ENCODE results near the gene MAPK14. TPM values are rescaled to one million over a fixed set of nuclear protein-coding genes. Genes with fewer than 3 reads are reported as not detected.

The MAPK14 gene
- total and polyA plus RNA-seq, 2 experiments from 2014 or later: 41.6 to 96.2 TPM

GRCh38 chr6:36068586-36068985, 41.0 kb downstream of the MAPK14 start:
- H3K27ac ChIP-seq: no peak overlapping the region
- no peak overlapping the region for H3K4me3 ChIP-seq
- DNase-seq (ENCODE audit: low read depth in 1 of 2, low spot score in 1 of 2): no peak
- H3K36me3 ChIP-seq: no peaks in the 10 kb centered on the region
- H3K27me3 ChIP-seq: no peaks in the 10 kb centered on the region
- TF ChIP-seq CTCF (IDR thresholded peaks at IDR 0.05; ENCODE audit: low read depth, low read length): no peak
- peaks cover 48% of the 10 kb centered on the region for H3K4me1 ChIP-seq (ENCODE audit: low read depth)
- H3K9me3 ChIP-seq (ENCODE audit: low read depth): no peaks in the 10 kb centered on the region

- Histone ChIP-seq H3K4me3 (no peak overlapping the region), H3K4me1 (ENCODE audit: low read depth) (peaks cover 44% of the 10 kb centered on the region), H3K27me3 (no peaks in the 10 kb centered on the region), H3K9me3 (ENCODE audit: low read depth) (no peaks in the 10 kb centered on the region), H3K27ac (no peak overlapping the region), H3K36me3 (no peaks in the 10 kb centered on the region)
- DNase-seq (ENCODE audit: low read depth in 1 of 2, low spot score in 1 of 2): peak in 1 of 2 donors; percentile 12
- no peak for TF ChIP-seq CTCF (IDR thresholded peaks at IDR 0.05; ENCODE audit: low read depth, low read length)
Measured at GRCh38 chr6:36069573-36069972, 42.0 kb downstream of the MAPK14 start.

- Histone ChIP-seq H3K36me3 (no peaks in the 10 kb centered on the region), H3K27me3 (no peaks in the 10 kb centered on the region), H3K9me3 (ENCODE audit: low read depth) (no peaks in the 10 kb centered on the region), H3K27ac (no peak overlapping the region), H3K4me1 (ENCODE audit: low read depth) (peaks cover 37% of the 10 kb centered on the region), H3K4me3 (no peak overlapping the region)
- no peak for TF ChIP-seq CTCF (IDR thresholded peaks at IDR 0.05; ENCODE audit: low read depth, low read length)
- DNase-seq (ENCODE audit: low read depth in 1 of 2, low spot score in 1 of 2): no peak
Measured at GRCh38 chr6:36070252-36070651, 42.6 kb downstream of the MAPK14 start.

GRCh38 chr6:36071281-36071680, 43.7 kb downstream of the MAPK14 start:
- peaks cover 6% of the 10 kb centered on the region for H3K36me3 ChIP-seq
- no peak overlapping the region for H3K27ac ChIP-seq
- no peak for TF ChIP-seq CTCF (IDR thresholded peaks at IDR 0.05; ENCODE audit: low read depth, low read length)
- H3K27me3 ChIP-seq: no peaks in the 10 kb centered on the region
- DNase-seq (ENCODE audit: low read depth in 1 of 2, low spot score in 1 of 2): no peak
- no peaks in the 10 kb centered on the region for H3K9me3 ChIP-seq (ENCODE audit: low read depth)
- peaks cover 27% of the 10 kb centered on the region for H3K4me1 ChIP-seq (ENCODE audit: low read depth)
- H3K4me3 ChIP-seq: no peak overlapping the region

- H3K27ac ChIP-seq: no peak overlapping the region
- no peak for DNase-seq (ENCODE audit: low read depth in 1 of 2, low spot score in 1 of 2)
- H3K4me1 ChIP-seq (ENCODE audit: low read depth): peaks cover 22% of the 10 kb centered on the region
- peaks cover 11% of the 10 kb centered on the region for H3K36me3 ChIP-seq
- H3K4me3 ChIP-seq: no peak overlapping the region
- H3K27me3 ChIP-seq: no peaks in the 10 kb centered on the region
- TF ChIP-seq CTCF (IDR thresholded peaks at IDR 0.05; ENCODE audit: low read depth, low read length): no peak
- H3K9me3 ChIP-seq (ENCODE audit: low read depth): no peaks in the 10 kb centered on the region
Measured at GRCh38 chr6:36071714-36072113, 44.1 kb downstream of the MAPK14 start.

GRCh38 chr6:36072681-36073080, 45.1 kb downstream of the MAPK14 start:
- DNase-seq (ENCODE audit: low read depth in 1 of 2, low spot score in 1 of 2): no peak
- H3K27ac ChIP-seq: no peak overlapping the region
- no peaks in the 10 kb centered on the region for H3K9me3 ChIP-seq (ENCODE audit: low read depth)
- H3K4me3 ChIP-seq: no peak overlapping the region
- peaks cover 13% of the 10 kb centered on the region for H3K4me1 ChIP-seq (ENCODE audit: low read depth)
- TF ChIP-seq CTCF (IDR thresholded peaks at IDR 0.05; ENCODE audit: low read depth, low read length): no peak
- no peaks in the 10 kb centered on the region for H3K27me3 ChIP-seq
- peaks cover 13% of the 10 kb centered on the region for H3K36me3 ChIP-seq
